Common myeloid progenitor, CD34-positive (primary cell): ENCODE data around the gene DCLK1.

Source experiments
- CTCF ChIA-PET: fragments of 350-600 bp; sonication (Branson Sonifier 250); formaldehyde crosslinking; loops from one replicate; lab custom pipeline; 2021; ENCODE audit warnings: antibody characterized with exemption; lab: Charles Lee
- POLR2A ChIA-PET: fragments of 350-600 bp; sonication (Branson Sonifier 250); formaldehyde crosslinking; loops from one replicate; lab custom pipeline; 2021; ENCODE audit warnings: antibody characterized with exemption; lab: Charles Lee
- DNase-seq, 3 donors: peaks; one replicate each; pipeline versions ENCODE4 v3.0.0 to v3.0.0-alpha.2; 2013
- H3K27ac ChIP-seq, 2 experiments: 1 replicate in 1 of 2; 2 replicates in 1 of 2; pipeline ENCODE4 v1.7.0; 2013; ENCODE audit warnings: inconsistent platforms in 2 of 2, low read length in 2 of 2, mild to moderate bottlenecking in 2 of 2, low read depth in 1 of 2, moderate library complexity in 1 of 2; ENCODE audit not compliant: severe bottlenecking in 2 of 2, insufficient read depth in 1 of 2, poor library complexity in 1 of 2
- H3K27me3 ChIP-seq, 5 experiments: replicated peaks in 2 of 5; 1 replicate in 3 of 5; 2 replicates in 2 of 5; pipeline versions ENCODE4 v1.6.1 to v1.7.0; 2013; ENCODE audit warnings: low read length in 4 of 5, mild to moderate bottlenecking in 2 of 5, moderate library complexity in 2 of 5, inconsistent platforms in 1 of 5; ENCODE audit not compliant: insufficient read depth in 5 of 5, control insufficient read depth in 4 of 5
- H3K36me3 ChIP-seq, 4 experiments: 1 replicate in 2 of 4; 2 replicates in 2 of 4; pipeline versions ENCODE4 v1.6.1 to v1.7.0; 2013; ENCODE audit warnings: low read length in 3 of 4, control low read depth in 1 of 4, mild to moderate bottlenecking in 1 of 4; ENCODE audit not compliant: control insufficient read depth in 4 of 4, insufficient read depth in 4 of 4
- H3K4me1 ChIP-seq, 4 experiments: 1 replicate in 3 of 4; 2 replicates in 1 of 4; pipeline versions ENCODE4 v1.6.1 to v1.7.1; 2013; ENCODE audit warnings: low read length in 3 of 4, mild to moderate bottlenecking in 3 of 4, control low read depth in 1 of 4, inconsistent platforms in 1 of 4, moderate library complexity in 1 of 4; ENCODE audit not compliant: control insufficient read depth in 4 of 4, insufficient read depth in 4 of 4; ENCODE audit errors: control extremely low read depth in 1 of 4
- H3K4me3 ChIP-seq, 7 experiments: 1 replicate in 4 of 7; 2 replicates in 3 of 7; pipeline versions ENCODE4 v1.5.1 to v1.7.0; 2013; ENCODE audit warnings: mild to moderate bottlenecking in 7 of 7, low read length in 6 of 7, moderate library complexity in 6 of 7, inconsistent platforms in 2 of 7, low read depth in 2 of 7, control low read depth in 1 of 7; ENCODE audit not compliant: insufficient read depth in 4 of 7, control insufficient read depth in 1 of 7; ENCODE audit errors: extremely low read depth in 1 of 7
- H3K9me3 ChIP-seq, 5 experiments: 1 replicate in 4 of 5; 2 replicates in 1 of 5; pipeline versions ENCODE4 v1.6.1 to v1.7.1; 2013; ENCODE audit warnings: low read length in 4 of 5, mild to moderate bottlenecking in 2 of 5, inconsistent platforms in 1 of 5, low read depth in 1 of 5, moderate library complexity in 1 of 5; ENCODE audit not compliant: control insufficient read depth in 4 of 5, insufficient read depth in 2 of 5; ENCODE audit errors: control extremely low read depth in 1 of 5
- WGBS: methylation state at CpG from one replicate; pipeline ENCODE4 v1.1.5; 2013; ENCODE audit not compliant: insufficient coverage; 5-methylcytosine and 5-hydroxymethylcytosine counted together

The DCLK1 gene

DNA sequence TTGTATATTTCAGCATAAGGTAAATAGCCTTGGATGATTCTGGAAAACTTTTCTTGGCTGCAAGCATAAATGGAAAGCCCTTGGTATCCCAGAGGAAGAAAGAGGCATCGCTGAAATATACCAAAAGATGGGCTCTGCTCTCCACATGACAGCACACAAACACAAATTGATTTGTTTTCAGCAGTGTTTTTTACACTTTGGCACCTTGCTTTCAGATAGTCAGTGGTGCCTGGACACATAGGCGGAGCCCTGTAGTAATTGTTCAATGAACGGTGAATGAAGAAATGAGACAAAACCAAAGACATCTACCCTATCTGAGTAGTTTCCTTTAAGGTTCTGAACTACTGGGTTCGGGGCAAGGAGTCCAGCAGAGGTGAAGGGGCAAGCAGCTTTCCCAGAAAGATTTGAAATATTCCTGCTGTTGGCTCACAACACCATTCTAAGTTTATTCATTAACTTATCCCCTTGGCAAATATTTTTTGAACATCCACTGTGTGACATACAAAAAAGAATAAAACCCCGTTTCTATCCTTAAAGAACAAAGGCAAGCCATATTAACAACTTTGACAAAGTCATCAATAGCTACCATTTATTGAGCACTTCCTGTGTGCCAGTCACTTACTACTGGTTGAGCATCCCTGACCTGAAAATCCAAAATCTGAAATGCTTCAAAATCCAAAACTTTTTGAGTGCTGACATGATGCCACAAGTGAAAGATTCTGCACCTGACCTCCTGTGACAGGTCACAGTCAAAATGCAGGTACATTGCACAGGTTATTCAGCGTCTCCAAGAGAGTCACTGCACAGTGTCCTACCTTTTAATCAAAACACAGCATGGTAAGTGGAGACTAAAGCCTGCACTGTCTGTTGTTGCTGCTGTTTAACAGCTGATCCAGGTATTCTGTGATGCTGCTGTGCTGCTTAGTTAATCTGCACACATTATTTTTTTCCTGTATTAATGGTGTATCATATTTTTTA lies 238.1 kb downstream of the DCLK1 start:
- no peaks in the 10 kb centered on the region for H3K36me3 ChIP-seq
- no peaks in the 10 kb centered on the region for H3K27me3 ChIP-seq
- no peaks in the 10 kb centered on the region for H3K4me1 ChIP-seq
- DNase-seq = no peak
- WGBS = 89% methylated on average over 5 of the region's 6 CpGs
- H3K9me3 ChIP-seq = no peaks in the 10 kb centered on the region
- CTCF ChIA-PET = no interaction called here
- POLR2A ChIA-PET = no interaction called here
- no peak overlapping the region for H3K27ac ChIP-seq
- H3K4me3 ChIP-seq = no peak overlapping the region

DNA sequence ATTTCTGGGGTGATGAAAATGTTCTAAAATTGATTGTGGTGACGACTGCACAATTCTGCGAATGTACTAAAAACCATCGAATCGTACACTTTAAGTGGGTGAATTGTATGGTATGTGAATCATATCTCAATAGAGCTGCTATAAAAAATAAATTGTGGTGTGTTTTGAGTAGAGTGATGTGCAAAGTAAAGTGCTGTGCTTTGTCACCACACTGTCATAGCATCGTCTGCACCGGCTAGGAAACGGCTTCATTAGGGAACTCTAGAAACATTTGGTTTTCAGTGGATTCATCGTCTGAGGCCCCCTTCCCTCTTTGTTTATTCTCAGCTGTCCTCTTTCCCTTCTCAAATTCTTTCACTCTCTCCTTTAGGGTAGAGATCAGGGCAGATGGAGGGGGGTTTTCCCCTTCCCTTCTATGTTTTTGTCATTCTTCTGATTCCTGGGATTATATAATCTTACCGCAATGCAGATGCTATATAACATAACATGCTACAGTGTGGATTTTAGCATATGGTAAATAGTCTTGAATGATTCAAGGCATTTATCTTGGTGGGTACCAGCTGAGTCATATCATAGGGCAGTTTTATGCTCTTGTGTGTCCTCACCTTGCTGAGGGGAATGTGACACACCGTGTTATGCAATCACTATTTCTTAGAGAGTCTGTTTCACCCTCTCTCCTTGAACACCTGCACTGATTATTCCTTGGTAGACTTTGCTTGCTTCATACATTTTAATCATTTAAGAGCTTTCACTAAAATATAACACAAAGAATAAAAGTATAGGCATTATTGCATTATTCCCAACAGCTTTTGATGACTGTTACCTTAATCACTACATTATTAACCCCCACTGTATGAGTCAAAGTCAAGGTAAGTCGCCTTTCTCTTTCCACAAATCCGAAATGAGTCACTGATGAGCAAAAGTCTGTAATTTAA lies 239.4 kb downstream of the DCLK1 start:
- WGBS = 100% methylated on average over 5 of the region's 12 CpGs
- no peaks in the 10 kb centered on the region for H3K9me3 ChIP-seq
- H3K27ac ChIP-seq = no peak overlapping the region
- H3K36me3 ChIP-seq = no peaks in the 10 kb centered on the region
- DNase-seq = no peak
- H3K4me3 ChIP-seq = no peak overlapping the region
- no peaks in the 10 kb centered on the region for H3K4me1 ChIP-seq
- H3K27me3 ChIP-seq = no peaks in the 10 kb centered on the region
- CTCF ChIA-PET = no interaction called here
- POLR2A ChIA-PET = no interaction called here

DNA sequence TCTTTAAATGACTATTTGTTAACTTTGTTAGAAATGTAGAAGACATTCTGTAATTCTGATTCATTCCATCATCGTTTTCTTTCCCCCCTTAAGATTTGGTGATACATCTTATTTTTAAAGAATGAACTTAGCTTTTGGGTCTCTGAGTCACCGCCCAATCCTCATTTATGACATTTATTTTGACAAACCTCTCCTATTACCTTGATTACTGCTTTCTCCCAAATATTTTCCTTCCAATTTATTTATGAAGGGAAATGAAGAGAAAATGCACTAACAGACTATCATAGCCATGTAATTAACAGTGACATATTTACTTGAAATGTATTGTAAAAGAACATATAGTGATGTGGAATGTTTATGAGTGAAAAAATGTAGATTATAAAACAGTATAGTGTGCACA lies 241.6 kb downstream of the DCLK1 start:
- no peaks in the 10 kb centered on the region for H3K9me3 ChIP-seq
- no peak overlapping the region for H3K4me3 ChIP-seq
- ChIA-PET CTCF (no interaction called here), POLR2A (no interaction called here)
- H3K4me1 ChIP-seq = no peaks in the 10 kb centered on the region
- no peaks in the 10 kb centered on the region for H3K27me3 ChIP-seq
- H3K27ac ChIP-seq = no peak overlapping the region
- WGBS = no CpG with 5 or more reads among the region's 2 CpGs
- H3K36me3 ChIP-seq = no peaks in the 10 kb centered on the region
- no peak for DNase-seq

DNA sequence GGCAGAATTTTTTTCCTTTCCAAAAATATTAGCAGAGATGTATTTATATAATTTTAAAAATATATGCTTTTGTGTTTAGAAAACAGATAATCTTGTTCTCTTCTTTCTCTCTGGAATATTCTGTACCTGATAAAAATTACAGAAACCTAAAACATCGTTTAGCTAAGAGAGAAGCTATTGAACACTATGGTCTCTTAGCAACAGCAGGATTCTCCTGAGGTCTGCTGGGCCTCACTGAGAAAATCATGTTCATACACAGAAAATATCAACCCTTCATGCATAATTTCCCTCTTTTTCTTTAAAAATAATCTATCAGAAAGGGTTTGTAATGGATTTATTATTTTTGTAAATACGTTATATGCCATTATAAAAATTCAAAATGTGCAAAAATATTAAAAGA lies 242.2 kb downstream of the DCLK1 start:
- Histone ChIP-seq H3K9me3 (no peaks in the 10 kb centered on the region), H3K27ac (no peak overlapping the region), H3K27me3 (no peaks in the 10 kb centered on the region), H3K36me3 (no peaks in the 10 kb centered on the region), H3K4me3 (no peak overlapping the region), H3K4me1 (no peaks in the 10 kb centered on the region)
- ChIA-PET POLR2A (no interaction called here), CTCF (no interaction called here)
- no CpG with 5 or more reads among the region's 2 CpGs for WGBS
- no peak for DNase-seq

DNA sequence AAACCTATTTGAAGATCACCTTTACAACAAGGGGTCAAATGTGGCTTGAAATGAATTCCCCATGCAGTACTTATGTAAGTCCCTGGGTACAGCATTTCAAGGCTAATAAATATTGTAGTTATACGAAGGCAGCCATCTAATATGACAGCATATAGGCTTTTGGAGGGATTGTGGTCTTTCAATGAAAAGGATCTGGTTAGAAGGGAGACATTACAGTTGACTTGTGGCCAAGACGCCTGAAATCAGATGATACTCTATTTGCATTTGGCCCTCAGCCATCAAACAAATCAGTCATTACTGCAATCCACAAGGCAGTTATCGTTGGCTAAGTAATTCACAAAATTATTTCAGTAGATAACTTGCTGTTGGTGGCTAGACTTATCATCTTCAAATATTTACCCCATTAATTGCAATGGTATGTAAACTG lies 242.7 kb downstream of the DCLK1 start:
- no peak for DNase-seq
- Histone ChIP-seq H3K27me3 (no peaks in the 10 kb centered on the region), H3K4me1 (no peaks in the 10 kb centered on the region), H3K4me3 (no peak overlapping the region), H3K27ac (no peak overlapping the region), H3K36me3 (no peaks in the 10 kb centered on the region), H3K9me3 (no peaks in the 10 kb centered on the region)
- ChIA-PET CTCF (no interaction called here), POLR2A (no interaction called here)
- 100% methylated on average over 1 of the region's 3 CpGs for WGBS

DNA sequence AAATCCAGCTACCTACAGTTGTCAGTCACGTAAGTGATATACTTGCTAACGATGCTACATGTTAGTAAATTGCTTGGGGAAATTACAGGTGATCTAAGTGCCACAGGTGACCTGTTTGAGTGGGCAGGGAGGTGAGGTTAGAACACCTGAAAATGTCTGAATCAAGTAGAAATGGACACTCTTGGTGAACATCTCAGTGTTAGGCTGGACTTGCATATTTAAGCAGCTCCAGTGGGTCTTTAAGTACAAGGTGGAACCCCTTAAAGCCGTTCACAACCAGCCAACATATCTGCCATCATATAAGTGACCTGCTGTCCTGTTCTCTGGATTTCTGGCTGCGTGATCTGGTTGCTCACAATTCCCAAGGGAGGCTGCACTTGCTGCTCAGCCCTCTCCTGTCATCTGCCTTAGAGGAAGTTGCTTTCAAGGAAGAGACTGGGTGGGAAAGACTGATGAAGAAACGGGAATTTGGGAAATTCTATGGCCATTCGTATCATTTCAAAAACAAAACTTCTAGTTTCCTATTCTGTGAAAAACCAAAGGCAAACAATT lies 244.0 kb downstream of the DCLK1 start:
- ChIA-PET CTCF (no interaction called here), POLR2A (no interaction called here)
- H3K4me1 ChIP-seq = no peaks in the 10 kb centered on the region
- no peak for DNase-seq
- H3K4me3 ChIP-seq = no peak overlapping the region
- 86% methylated on average over 4 of the region's 6 CpGs for WGBS
- H3K27me3 ChIP-seq = no peaks in the 10 kb centered on the region
- H3K27ac ChIP-seq = no peak overlapping the region
- no peaks in the 10 kb centered on the region for H3K9me3 ChIP-seq
- no peaks in the 10 kb centered on the region for H3K36me3 ChIP-seq
